NCI-H1417 treated with DMSO at 0.1 percent for 48 hours (cell line): ENCODE measurements around the gene NRROS.
A peak's percentile ranks its signal among the peaks of the same experiment; 100 is the strongest.

Experiments
- DNase-seq: peaks from one replicate; lab custom pipeline; 2025; lab: John Stamatoyannopoulos, UW

NRROS gene

DNA sequence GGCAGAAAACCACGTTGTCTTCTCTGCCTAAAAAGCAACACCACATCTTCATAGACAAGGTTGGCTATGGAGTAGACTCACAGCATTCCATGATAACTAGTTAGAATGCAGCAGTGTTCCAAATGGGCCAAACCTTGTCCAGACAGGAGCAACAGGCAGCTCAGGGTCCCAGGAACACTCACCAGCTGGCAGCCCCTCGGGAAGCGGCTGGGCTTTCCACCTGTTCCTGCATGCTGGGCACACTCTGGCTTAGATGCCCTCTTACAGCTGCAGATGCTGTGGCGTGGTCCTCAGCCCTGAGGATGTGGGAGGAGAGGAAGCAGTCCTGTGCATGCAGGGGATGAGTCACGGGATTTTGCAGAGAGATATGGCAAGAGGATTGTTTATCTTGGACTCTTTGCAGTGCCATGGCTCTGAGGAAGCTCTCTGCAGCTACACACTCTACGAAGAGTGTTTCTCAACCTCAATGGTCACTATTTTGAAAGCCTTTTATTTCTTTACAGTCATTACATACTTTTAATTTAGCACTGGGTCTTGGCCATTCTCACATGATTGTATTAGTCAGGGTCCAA lies 11.3 kb downstream of the NRROS start:
- DNase-seq: no peak

DNA sequence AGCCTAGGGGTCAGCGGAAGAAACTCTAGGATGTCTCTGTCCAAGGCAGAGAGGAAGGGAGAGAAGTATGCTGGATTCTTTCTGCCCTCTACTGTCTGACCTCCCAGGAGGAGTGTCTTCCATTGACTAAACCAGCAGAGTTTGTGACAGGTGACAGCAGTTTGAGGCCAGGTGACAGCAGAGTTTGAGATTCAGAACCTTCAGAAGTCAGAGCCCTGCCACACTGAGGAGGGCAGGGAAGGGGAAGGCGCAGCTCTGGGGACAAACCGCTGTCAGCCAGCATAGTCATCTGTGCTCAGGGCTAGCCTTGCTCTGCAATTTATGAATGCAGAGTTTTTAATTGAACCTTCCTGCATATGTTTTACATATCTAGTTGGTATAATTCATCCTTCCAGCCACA lies 12.3 kb downstream of the NRROS start:
- DNase-seq: no peak

DNA sequence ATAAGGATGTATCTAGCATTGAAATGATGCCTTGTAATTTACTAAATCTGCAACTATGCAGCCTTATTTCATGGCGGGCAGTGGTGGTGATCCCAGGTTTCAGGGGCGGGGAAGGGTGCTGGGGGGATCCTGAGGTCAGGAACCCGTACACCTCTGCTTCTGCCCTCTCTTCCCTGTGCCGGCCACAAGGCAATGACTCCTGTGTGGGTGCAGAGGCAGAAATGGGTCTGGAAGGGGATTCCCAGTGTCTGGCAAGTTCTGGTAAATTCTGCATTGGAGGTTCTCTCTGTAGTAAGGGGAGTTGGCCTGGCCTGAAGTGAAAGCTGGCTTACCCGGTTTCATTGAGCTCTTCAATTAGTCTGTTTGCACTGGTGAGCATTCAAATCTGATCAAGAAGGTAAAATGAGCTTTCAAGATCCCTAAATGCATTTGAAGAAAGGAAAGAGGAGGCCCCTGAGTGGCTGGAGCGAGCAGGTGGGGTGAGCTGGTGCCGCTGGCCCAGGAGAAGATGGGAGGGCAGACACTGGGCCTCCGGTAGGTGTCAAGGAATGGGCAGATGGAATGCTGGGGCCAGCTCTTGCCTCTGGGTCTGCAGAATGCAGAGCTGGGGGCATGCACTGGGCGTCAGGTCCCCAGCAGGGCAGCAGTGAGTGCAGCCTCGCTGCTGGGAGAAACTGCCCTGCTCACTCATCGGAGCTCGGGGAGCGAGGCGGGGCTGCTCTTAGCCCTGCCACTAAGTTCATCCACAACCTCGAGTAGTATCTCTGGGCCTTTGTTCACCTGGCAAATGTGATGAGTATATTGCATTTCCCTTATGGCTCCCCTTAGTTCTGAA lies 13.7 kb downstream of the NRROS start:
- no peak for DNase-seq

DNA sequence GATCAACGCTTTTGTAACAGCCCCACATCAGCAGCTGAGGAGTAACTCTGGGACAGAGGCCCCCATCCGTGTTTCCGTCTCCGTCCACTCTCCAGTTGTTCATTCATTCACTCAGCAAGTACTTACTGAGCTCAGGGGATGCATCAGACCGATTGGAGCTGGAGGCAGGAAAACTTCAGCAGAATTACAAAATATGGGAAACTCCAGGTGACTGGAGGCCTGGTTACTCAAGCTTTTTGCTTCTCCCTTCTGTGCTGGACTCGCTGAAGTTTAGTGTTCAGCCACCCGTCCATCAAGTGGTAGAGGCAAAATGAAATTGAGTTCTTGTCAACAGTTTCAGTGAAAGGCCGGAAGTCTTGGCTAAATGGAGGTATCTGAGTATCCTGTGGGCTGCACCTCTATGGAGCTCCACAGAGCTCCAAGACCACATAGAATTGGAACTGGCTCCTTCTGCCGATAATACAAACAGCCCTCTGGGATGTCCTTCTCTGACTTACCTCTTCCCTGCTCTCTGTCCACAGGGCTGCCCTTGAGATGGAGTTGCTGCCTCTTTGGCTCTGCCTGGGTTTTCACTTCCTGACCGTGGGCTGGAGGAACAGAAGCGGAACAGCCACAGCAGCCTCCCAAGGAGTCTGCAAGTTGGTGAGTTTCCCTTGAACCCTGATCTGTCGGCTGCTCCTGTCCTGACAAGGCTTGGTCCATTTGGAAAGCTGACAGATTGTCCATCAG lies 14.7 kb downstream of the NRROS start:
- no peak for DNase-seq

DNA sequence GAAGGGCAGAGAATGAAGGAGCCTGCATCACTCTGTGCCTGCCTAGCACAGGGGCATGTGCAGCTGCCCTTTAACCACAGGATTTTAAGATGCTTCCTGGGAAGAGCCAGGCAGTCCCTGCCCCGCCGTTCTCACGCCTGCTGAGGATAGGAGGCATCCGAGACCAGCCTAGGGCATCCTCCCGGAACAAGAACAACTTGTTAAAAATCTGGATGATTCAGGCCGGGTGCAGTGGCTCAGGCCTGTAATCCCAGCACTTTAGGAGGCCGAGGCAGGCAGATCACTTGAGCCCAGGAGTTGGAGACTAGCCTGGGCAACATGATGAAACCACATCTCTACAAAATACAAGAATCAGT lies 15.2 kb downstream of the NRROS start:
- no peak for DNase-seq

DNA sequence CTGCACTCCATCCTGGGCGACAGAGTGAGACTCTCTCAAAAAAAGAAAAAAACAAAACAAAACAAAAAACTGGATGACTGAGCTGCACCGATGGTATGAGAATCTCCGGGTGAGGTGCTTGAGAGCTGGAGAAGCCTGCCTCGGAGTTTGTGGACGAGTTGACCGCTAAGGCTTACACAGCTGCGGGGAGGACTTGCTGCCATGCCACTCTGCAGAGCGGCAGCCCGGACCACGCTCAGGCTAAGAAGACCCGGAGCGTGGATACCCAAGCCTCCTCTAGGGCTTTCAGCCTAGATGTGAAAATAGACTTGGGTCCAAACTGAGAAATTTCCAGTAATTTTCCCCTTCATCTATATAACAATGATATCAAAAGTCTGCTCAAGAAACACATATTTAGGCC lies 16.0 kb downstream of the NRROS start:
- no peak for DNase-seq

DNA sequence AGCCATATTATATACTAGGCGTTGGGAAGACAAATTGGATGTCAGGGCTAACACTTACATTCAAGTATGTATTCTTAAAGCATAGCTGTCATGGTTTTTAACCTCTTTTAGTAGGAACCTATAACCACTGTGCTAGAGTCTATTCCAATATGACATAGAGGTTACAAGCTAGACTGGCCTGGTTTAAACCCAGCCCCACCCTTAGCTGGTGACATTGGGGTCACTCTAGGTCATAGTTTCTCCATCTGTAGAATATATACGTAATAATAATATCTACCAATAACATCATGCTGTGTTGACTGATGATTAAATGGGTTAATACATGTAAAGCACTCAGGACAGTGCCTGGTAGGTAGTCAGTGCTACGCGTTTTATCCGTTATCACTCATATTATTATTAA lies 16.7 kb downstream of the NRROS start:
- no peak for DNase-seq

DNA sequence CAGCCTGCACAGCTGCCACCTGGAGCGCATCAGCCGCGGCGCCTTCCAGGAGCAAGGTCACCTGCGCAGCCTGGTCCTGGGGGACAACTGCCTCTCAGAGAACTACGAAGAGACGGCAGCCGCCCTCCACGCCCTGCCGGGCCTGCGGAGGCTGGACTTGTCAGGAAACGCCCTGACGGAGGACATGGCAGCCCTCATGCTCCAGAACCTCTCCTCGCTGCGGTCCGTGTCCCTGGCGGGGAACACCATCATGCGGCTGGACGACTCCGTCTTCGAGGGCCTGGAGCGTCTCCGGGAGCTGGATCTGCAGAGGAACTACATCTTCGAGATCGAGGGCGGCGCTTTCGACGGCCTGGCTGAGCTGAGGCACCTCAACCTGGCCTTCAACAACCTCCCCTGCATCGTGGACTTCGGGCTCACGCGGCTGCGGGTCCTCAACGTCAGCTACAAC lies 20.4 kb downstream of the NRROS start:
- no peak for DNase-seq

DNA sequence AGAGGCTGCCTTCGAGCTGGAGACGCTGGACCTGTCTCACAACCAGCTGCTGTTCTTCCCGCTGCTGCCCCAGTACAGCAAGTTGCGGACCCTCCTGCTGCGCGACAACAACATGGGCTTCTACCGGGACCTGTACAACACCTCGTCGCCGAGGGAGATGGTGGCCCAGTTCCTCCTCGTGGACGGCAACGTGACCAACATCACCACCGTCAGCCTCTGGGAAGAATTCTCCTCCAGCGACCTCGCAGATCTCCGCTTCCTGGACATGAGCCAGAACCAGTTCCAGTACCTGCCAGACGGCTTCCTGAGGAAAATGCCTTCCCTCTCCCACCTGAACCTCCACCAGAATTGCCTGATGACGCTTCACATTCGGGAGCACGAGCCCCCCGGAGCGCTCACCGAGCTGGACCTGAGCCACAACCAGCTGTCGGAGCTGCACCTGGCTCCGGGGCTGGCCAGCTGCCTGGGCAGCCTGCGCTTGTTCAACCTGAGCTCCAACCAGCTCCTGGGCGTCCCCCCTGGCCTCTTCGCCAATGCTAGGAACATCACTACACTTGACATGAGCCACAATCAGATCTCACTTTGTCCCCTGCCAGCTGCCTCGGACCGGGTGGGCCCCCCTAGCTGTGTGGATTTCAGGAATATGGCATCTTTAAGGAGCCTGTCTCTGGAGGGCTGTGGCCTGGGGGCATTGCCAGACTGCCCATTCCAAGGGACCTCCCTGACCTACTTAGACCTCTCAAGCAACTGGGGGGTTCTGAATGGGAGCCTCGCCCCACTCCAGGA lies 21.1 kb downstream of the NRROS start:
- no peak for DNase-seq

DNA sequence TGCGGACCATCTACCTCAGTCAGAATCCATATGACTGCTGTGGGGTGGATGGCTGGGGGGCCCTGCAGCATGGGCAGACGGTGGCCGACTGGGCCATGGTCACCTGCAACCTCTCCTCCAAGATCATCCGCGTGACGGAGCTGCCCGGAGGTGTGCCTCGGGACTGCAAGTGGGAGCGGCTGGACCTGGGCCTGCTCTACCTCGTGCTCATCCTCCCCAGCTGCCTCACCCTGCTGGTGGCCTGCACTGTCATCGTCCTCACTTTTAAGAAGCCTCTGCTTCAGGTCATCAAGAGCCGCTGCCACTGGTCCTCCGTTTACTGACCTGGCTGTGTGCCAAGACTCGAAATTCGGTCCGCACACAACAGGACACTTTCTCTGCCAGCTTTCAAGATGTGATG lies 21.9 kb downstream of the NRROS start:
- no peak for DNase-seq

DNA sequence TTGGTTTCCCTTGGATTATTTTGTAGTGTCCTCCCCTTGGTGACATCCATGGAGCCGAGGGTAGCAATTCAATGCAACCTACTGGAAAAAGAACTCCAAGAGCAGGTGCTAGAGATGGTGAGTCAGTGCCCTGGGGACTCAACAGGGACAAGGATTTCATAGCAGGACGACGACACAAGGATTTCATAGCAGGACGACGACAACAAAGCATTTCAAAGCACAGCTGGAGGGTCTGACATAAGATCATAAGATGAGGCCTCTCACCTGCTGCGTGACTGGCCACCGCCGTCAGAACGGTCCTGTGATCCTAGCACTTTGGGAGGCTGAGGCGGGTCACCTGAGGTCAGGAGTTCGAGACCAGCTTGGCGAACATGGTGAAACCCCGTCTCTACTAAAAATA lies 22.5 kb downstream of the NRROS start:
- no peak for DNase-seq

DNA sequence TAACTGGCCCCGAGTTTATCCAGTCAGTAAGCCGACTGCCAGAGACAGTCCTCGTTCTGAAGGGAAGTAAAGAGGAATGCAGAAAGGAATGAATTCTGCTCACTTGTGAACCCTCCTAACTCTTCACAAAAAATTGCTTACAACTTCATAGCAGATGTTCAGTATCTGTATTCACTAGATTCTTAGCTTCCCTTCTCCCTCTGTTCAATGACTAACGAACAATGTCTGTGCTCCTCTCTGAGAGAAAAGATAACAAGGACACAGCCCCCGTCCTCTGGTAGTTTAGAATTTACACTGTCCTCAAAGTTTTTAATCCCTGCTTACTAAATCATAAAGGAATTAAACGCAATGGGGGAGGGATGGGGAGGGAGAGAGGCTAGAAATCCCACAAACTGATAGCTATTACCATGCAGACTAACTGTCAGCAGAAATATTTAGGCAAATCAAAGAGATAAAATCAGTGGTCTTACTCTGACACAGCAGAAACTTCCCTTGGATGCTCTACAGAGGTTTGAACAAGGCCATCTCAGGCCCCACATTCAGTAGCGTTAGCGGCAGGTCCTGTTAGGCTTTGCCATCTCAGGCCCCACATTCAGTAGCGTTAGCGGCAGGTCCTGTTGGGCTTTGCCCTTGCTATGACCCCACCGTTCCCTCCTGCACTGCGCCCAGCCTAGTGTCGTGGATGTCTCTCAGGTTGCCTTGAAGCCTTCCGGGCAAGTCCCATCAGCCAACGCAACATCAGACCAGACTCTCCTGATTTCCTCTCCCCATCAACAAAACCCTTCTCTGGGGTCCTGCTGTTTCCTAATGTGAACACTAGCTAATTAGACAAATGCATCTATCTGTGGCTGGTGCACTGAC lies 23.4 kb downstream of the NRROS start:
- no peak for DNase-seq

DNA sequence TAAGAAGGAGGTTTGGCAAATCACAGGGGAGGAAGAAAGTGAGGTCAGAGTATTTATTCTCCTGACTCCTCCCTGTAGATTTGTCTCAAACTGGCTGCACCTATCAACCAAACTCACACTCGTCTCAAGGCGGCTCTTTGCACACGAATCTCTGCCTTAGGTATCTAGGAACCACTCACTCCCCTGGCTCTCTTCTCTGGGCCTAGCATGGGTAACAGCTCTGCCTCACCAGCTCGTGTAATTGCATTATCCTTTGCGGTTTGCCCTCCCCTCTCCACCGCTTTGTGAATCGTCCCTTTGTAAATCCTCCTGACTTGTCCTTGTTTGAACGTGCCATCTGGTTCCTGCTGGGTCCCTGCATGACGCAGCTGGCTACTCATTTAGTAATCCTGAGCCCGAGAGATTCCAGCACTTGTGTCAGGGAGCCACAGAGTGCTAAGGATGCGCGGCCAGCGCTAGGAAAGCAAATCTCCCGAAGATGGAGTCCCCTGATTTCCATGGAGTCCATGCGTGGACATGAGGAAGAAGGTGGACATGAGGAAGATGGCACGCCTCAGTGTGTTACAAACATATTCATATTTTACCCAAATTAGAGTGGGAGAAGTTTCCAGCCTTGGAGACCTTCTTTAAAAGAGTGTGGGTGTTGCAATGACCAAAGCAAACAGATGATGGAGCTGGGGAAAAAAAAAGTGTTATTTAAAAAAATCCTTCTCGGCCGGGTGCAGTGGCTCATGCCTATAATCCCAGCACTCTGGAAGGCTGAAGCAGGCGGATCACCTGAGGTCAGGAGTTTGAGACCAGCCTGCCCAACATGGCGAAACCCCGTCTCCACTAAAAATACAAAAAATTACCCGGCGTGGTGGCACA lies 26.7 kb downstream of the NRROS start:
- DNase-seq: peak; percentile 36

DNA sequence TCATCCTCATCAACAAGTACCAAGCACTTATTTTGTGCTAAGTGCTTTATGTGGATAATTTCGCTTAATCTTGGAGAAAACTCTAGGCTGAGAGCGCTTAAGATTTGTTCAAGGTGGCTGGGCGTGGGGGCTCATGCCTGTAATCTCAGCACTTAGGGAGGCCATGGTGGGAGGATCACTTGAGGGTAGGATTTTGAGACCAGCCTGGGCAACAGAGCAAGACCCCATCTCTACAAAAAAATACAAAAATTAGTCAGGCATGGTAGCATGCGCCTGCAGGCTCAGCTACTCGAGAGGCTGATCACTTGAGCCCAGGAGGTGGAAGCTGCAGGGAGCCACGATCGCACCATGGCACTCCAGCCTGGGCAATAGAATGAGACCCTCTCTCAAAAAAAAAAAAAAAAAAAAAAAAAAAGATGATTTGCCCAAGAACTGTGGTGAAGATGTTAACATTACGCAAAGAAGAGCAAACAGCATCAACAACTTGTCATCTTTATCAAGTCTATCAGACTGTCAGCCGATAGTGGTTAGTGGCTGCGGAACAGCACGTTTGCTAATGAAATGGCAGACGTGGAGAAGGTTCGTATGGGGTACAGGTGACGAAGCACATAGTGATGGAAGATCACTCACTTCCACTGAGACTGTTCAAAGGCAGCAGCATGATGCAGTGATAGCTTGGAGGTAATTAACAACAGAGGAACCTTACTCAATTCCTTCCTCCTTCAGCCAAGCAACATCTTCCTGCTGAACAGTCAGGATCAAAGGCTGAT lies 27.7 kb downstream of the NRROS start:
- DNase-seq: no peak

DNA sequence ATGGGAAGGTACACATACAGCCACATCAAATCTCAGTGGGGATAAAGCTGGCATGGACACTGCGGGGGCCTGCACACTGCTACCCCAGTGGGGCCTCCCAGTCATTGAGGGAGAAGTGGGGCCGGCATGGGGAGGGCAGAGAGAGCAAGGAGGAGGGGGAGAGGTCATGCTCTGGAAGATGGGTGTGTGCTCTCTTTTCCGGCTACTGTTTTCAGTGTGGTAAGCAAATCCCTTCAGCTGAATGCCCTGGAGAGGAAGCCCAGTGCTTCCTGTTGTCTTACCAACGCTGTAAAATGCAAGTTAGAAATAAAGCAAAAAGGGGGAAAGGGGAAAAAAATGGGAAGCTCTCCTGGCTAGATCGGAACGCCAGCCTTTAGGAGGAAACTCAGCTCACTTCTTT lies 30.8 kb downstream of the NRROS start:
- no peak for DNase-seq

DNA sequence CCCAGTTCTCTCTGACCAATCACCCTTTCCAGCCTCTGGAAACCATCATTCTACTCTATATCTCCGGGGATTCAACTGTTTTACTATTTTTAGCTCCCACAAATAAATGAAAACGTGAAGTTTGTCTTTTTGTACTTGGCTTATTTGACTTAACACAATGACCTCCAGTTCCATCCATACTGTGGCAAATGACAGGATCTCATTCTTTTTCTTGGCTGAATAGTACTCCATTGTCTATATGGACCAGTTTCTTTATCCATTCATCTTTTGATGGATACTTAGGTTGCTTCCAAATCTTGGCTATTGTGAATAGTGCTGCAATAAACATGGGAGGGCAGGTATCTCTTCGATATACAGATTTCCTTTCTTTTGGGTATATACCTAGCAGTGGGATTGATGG lies 34.1 kb downstream of the NRROS start:
- no peak for DNase-seq

DNA sequence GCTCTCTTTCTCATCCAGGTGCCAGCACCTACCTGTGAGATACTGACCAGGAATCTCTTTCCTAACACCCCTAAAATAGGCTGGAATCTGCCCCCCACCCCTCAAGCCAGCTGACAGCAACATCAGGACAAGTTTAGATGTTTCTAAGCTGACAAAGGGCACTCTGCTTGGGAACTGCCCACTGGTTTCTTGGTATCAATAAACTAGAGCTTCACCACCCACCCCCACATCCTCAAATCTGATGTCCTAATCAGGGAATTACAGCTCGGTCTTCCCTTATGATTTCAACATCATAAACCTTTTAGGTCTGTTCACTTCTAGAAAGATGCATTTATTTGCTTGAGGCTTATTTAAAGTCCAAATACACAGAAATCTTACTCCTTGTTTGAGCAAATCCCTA lies 37.9 kb downstream of the NRROS start:
- DNase-seq: no peak

DNA sequence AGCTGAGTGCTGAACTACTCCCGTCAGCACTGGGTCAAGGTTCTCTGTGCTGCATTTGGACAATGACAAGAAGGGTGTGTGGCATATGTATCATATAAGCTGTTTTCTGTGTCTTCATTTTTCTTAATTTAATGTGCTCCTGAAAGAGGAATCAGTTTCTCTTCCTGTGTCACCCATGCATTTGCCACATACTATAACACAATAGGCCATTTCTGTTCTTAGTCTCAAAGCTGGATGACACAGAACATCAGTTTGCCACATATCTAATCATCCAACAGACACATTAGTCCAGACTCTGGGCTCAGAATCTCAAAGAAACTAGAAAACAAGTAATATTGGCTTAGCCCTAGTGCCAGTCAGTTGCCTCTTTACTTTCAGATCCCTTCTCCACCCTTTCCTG lies 38.4 kb downstream of the NRROS start:
- DNase-seq: no peak

DNA sequence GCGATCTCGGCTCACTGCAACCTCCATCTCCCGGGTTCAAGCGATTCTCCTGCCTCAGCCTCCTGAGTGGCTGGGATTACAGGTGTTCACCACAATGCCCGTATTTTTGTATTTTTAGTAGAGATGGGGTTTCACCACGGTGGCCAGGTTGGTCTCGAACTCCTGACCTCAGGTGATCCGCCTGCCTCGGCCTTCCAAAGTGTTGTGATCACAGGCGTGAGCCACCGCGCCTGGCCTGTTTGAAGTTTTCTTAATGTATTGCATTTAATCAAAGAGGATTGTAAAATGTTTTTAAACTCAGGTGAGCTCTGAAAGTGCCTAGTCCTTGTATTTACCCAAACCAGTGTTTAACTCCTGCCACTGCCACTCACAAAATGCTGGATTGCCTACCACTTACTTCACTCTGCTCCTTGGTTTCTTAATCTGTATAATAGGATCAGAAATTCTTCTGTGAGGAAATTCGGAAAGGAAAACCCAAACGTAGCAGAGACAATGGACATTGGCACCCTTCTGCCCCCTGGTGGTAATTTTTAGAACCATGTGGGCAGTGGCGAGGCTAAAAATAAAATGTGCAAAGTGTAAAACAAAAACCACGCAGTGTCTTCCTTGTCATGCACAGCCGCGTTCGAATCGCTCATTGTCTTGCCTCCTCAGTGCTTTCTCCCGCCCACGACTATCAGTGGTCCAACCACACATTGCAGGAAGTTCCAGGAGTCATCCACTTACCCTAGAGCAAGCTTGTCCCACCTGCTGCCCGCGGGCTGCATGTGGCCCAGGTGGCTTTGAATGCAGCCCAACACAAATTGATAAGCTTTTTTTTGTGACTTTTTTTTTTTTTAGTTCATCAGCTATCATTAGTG lies 45.3 kb downstream of the NRROS start:
- DNase-seq: peak; percentile 41
